CD4-positive, CD25-positive, alpha-beta regulatory T cell (primary cell): ENCODE results near the gene TLX2. TPM values are rescaled to one million over a fixed set of nuclear protein-coding genes. Genes with fewer than 3 reads are reported as not detected.
A peak's percentile ranks its signal among the peaks of the same experiment; 100 is the strongest.

Source experiments
- ATAC-seq, 2 donors: fragments of 150-1000 bp; cut with Tn5 transposase; one replicate each; pipeline ENCODE4 v1.10.0; 2021; ENCODE audit warnings: low read depth in 2 of 2, moderate number of reproducible peaks in 2 of 2, moderate library complexity in 1 of 2
- DNase-seq, 3 donors: peaks; one replicate each; pipeline versions ENCODE4 v3.0.0 to v3.0.0-alpha.2; 2012 to 2022; ENCODE audit warnings: mixed read lengths in 1 of 3
- H3K27ac ChIP-seq: one replicate; pipeline ENCODE4 v1.7.0; 2013; ENCODE audit warnings: mild to moderate bottlenecking, low read length; ENCODE audit not compliant: insufficient read depth, poor library complexity, severe bottlenecking
- H3K27me3 ChIP-seq: one replicate; pipeline ENCODE4 v1.7.0; 2013; ENCODE audit warnings: low read length; ENCODE audit not compliant: control insufficient read depth, insufficient read depth
- H3K36me3 ChIP-seq: one replicate; pipeline ENCODE4 v1.7.0; 2013; ENCODE audit warnings: mild to moderate bottlenecking, low read length, moderate library complexity; ENCODE audit not compliant: control insufficient read depth, insufficient read depth
- H3K4me1 ChIP-seq: 2 replicates; pipeline ENCODE4 v1.7.0; 2013; ENCODE audit warnings: mild to moderate bottlenecking, low read length; ENCODE audit not compliant: insufficient read depth, control insufficient read depth, poor library complexity, severe bottlenecking
- H3K4me3 ChIP-seq: one replicate; pipeline ENCODE4 v1.7.0; 2013; ENCODE audit warnings: low read depth, mild to moderate bottlenecking, low read length, moderate library complexity
- H3K9me3 ChIP-seq, 2 experiments: 1 replicate in 1 of 2; 2 replicates in 1 of 2; pipeline ENCODE4 v1.7.0; 2013; ENCODE audit warnings: low read length in 2 of 2, mild to moderate bottlenecking in 1 of 2, moderate library complexity in 1 of 2; ENCODE audit not compliant: control insufficient read depth in 2 of 2
- H3K27ac Mint-ChIP-seq, 3 donors: one replicate each; pipeline ENCODE4 v1.8.0; 2020 to 2022; ENCODE audit warnings: mild to moderate bottlenecking in 3 of 3, mixed read lengths in 3 of 3, moderate library complexity in 2 of 3
- H3K27me3 Mint-ChIP-seq: one replicate; pipeline ENCODE4 v1.8.0; 2022; ENCODE audit warnings: mild to moderate bottlenecking, mixed read lengths
- H3K36me3 Mint-ChIP-seq: one replicate; pipeline ENCODE4 v1.8.0; 2020; ENCODE audit warnings: mixed read lengths
- H3K4me1 Mint-ChIP-seq, 4 donors: one replicate each; pipeline ENCODE4 v1.8.0; 2020 to 2022; ENCODE audit warnings: mixed read lengths in 4 of 4, mild to moderate bottlenecking in 1 of 4
- H3K4me3 Mint-ChIP-seq, 4 donors: one replicate each; pipeline ENCODE4 v1.8.0; 2020 to 2022; ENCODE audit warnings: mild to moderate bottlenecking in 4 of 4, mixed read lengths in 4 of 4, moderate library complexity in 3 of 4
- H3K9me3 Mint-ChIP-seq, 7 donors: one replicate each; pipeline ENCODE4 v1.8.0; 2020 to 2022; ENCODE audit warnings: mixed read lengths in 7 of 7, mild to moderate bottlenecking in 3 of 7, moderate library complexity in 2 of 7
- polyA plus RNA-seq, 4 donors: library from polyadenylated mRNA; unstranded; fragments of 300-500 nt; fragmentation: Illumina TruSeq; gene quantifications; one replicate each; pipeline ENCODE4 v1.2.3, GENCODE V29; 2021
- total RNA-seq: library from RNA; stranded (reverse); gene quantifications from one replicate; pipeline ENCODE4 v1.2.3, GENCODE V29; 2022

TLX2 gene
- total and polyA plus RNA-seq, 5 donors from 2014 or later: 0.10 to 0.14 TPM; not detected in 3

DNA sequence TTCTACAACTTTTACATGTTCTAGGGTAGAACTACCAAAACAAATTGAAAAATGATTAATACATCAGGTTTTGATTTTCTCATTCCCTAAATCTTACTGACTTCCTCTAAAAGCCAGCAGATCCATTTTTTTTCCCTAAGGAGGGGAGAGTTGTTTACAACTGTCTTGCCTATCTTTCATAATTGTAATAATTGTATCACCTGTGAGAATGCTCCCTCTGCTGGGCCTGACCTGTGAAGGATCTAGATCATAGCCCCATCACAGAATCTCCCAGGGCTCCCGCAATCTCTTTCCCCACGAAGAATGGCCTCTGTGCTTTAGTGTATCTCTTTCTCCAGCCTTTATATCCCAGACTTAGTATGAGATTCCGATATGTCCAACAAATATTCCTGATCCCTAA, 30.4 kb downstream of the TLX2 start:
- Histone ChIP-seq H3K4me3 (no peak overlapping the region), H3K27ac (no peak overlapping the region), H3K4me1 (peaks cover 13% of the 10 kb centered on the region), H3K36me3 (no peaks in the 10 kb centered on the region), H3K9me3 (no peaks in the 10 kb centered on the region), H3K27me3 (peaks cover 30% of the 10 kb centered on the region)
- peaks cover 0 to 2% (median 0%) of the 10 kb centered on the region in 7 donors for H3K9me3 Mint-ChIP-seq
- H3K27ac Mint-ChIP-seq: no peak overlapping the region
- ATAC-seq: no peak
- H3K36me3 Mint-ChIP-seq: no peaks in the 10 kb centered on the region
- peaks cover 49% of the 10 kb centered on the region for H3K27me3 Mint-ChIP-seq
- H3K4me3 Mint-ChIP-seq: peak overlapping the region in 1 of 4 donors; percentile 40
- peak in 1 of 3 donors; percentile 35 for DNase-seq
- peaks cover 5 to 13% (median 7%) of the 10 kb centered on the region in 4 donors for H3K4me1 Mint-ChIP-seq

DNA sequence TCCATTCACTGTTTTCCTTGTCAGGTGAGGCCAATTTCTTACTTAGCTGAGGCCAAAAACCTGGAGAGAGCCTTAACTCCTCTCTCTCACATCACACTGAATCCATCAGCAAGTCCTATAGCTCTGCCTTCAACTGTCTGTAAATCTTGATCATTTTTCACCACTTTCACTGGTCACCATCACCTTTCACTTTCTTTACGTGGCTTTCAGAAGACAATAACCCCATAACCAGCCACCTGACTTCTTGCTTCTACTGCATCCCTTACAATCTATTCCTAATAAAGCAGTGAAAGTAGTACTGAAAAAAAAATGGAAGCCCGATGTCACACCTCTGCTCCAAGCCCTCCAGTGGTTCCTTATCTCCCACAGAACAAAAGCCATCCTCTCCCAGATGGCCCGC, 31.8 kb downstream of the TLX2 start:
- Mint-ChIP-seq H3K27me3 (peaks cover 58% of the 10 kb centered on the region), H3K4me3 (no peak overlapping the region), H3K9me3 (peaks cover 0 to 2% (median 0%) of the 10 kb centered on the region in 7 donors), H3K4me1 (peaks cover 5 to 14% (median 7%) of the 10 kb centered on the region in 4 donors), H3K36me3 (no peaks in the 10 kb centered on the region), H3K27ac (no peak overlapping the region)
- peaks cover 35% of the 10 kb centered on the region for H3K27me3 ChIP-seq
- H3K4me1 ChIP-seq: peaks cover 13% of the 10 kb centered on the region
- H3K27ac ChIP-seq: no peak overlapping the region
- ATAC-seq: no peak
- no peak for DNase-seq
- no peaks in the 10 kb centered on the region for H3K9me3 ChIP-seq
- H3K36me3 ChIP-seq: no peaks in the 10 kb centered on the region
- no peak overlapping the region for H3K4me3 ChIP-seq

DNA sequence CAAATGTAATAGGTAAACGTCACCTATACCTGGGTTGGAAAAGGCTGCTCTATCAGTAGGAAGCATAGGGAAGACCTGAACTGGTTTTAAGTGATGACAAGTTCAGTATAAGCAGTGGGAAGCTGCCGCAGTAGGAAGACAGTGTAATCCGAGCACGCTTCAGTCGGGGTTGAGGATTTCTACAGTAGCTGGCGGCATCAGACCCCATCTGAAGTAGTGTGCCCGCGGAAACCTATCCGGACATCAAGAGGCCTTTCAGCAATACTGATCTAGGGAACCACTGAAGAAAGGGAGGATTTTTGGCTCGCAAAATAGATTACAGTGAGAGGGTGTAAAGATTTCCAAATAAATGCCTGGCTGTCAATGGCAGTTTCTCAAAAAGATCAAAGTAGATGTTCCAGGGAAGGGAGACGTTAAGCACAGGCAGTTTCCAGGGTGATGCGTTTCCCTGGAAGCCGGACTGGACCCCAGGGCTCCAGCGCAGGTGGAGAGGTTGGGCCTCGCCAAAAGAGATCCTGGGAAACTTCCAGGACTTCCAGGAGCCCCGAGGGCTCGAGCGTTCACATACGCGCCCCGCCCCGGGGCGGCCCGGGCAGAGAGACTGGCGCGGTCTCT, 34.1 kb downstream of the TLX2 start:
- Mint-ChIP-seq H3K4me1 (peaks cover 5 to 18% (median 10%) of the 10 kb centered on the region in 4 donors), H3K36me3 (no peaks in the 10 kb centered on the region), H3K27ac (no peak overlapping the region), H3K4me3 (peak overlapping the region; percentile 42 to 86 (median 46)), H3K27me3 (peaks cover 68% of the 10 kb centered on the region), H3K9me3 (peaks cover 0 to 3% (median 0%) of the 10 kb centered on the region in 7 donors)
- Histone ChIP-seq H3K36me3 (no peaks in the 10 kb centered on the region), H3K4me3 (no peak overlapping the region), H3K27me3 (peaks cover 33% of the 10 kb centered on the region), H3K4me1 (peaks cover 13% of the 10 kb centered on the region), H3K9me3 (no peaks in the 10 kb centered on the region), H3K27ac (no peak overlapping the region)
- ATAC-seq (no peak), DNase-seq (no peak)

DNA sequence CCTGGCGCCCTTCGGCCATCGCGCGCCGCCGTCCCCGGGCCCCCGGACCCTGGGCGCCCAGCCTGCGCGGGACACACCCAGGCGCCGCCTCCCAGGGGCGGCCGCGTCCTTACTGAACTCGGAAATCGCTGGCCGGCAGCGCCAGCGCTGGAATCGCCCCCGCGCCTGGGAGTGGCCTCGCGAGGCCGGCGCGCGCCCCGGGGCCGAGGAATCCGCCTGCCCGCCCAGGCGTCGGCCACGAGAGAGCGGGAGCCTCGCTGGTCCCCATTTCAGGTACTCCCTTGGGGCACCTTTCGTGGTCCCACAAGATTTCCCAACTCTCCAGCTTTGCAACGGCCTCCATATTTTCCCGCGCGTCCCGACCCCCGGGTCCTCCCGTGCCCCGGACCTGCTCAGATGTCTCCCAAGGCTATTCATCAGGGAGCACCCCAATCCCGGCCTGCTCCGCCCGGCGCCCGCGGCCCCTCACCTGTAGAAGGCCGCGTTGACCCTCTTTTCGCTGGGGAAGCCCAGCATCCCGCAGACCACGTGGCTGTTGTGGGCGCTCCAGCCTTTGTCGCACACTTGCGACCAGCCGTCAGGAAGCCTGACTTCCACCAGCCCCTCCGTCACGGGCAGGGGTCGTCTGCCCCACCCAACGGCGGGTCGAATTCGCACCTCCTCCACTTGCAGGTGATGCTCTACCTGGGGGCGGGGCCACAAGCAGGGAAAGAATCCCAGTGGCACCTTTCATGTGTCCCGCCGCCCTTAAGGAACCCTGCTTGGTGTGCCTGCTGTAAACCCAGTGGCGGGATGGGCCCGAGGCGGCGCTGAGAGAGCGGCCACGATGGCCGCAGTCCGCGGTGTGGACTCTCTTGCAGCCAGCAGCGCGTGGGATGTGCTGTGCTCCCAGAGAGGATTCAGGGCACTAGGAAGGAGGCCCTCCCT, 34.9 kb downstream of the TLX2 start:
- Histone ChIP-seq H3K27me3 (peaks cover 33% of the 10 kb centered on the region), H3K36me3 (no peaks in the 10 kb centered on the region), H3K9me3 (no peaks in the 10 kb centered on the region), H3K4me3 (no peak overlapping the region), H3K27ac (no peak overlapping the region), H3K4me1 (peaks cover 19% of the 10 kb centered on the region)
- no peak overlapping the region for H3K27ac Mint-ChIP-seq
- H3K36me3 Mint-ChIP-seq: no peaks in the 10 kb centered on the region
- ATAC-seq (no peak), DNase-seq (no peak)
- peaks cover 0 to 3% (median 0%) of the 10 kb centered on the region in 7 donors for H3K9me3 Mint-ChIP-seq
- H3K4me3 Mint-ChIP-seq: peak overlapping the region; percentile 5 to 65 (median 26)
- peaks cover 68% of the 10 kb centered on the region for H3K27me3 Mint-ChIP-seq
- peaks cover 5 to 22% (median 10%) of the 10 kb centered on the region in 4 donors for H3K4me1 Mint-ChIP-seq

DNA sequence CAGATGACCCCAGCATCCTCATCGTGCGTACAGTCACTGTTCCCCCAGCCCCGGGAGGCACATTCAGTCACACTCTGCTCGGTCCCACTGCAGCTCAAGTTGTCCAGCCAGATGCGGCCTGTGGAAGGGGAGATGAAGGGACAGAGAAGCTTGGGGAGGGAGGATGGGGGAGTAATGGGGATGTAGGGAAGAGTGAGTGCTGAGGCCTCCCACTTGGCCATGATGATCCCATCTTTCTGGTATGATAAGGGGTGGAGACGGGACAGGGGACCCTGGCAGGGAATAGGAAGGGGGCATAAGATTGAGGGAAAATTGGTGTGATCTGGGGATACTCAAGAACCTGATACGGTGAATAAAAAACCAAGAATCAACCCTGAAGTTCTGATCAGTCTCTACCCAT, 36.0 kb downstream of the TLX2 start:
- DNase-seq (no peak), ATAC-seq (no peak)
- H3K27ac ChIP-seq: no peak overlapping the region
- peak overlapping the region in 3 of 4 donors; percentile 61 to 92 (median 65) for H3K4me3 Mint-ChIP-seq
- no peaks in the 10 kb centered on the region for H3K36me3 ChIP-seq
- no peaks in the 10 kb centered on the region for H3K36me3 Mint-ChIP-seq
- peaks cover 26% of the 10 kb centered on the region for H3K4me1 ChIP-seq
- no peaks in the 10 kb centered on the region for H3K9me3 ChIP-seq
- peaks cover 0 to 3% (median 0%) of the 10 kb centered on the region in 7 donors for H3K9me3 Mint-ChIP-seq
- no peak overlapping the region for H3K27ac Mint-ChIP-seq
- H3K27me3 Mint-ChIP-seq: peaks cover 62% of the 10 kb centered on the region
- H3K4me3 ChIP-seq: no peak overlapping the region
- H3K4me1 Mint-ChIP-seq: peaks cover 5 to 26% (median 10%) of the 10 kb centered on the region in 4 donors
- peaks cover 29% of the 10 kb centered on the region for H3K27me3 ChIP-seq

DNA sequence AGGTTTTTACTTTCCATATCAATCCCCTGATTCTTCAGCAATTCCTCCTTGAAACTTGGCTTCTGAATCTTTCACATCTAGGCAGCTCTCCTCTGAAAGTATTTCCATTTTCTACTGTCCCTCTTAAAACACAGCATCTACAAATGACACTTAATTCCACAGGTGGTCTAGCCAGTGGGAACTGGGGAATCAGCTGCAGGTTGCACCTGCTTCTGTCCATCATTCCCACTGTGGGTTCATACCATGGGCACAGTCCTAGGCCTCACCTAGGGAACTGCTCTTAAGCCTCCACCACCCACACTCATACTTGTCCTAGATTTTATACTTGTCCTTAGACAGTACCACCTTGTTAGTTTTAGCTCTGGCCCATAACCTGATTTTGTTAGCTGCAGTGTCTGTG, 37.3 kb downstream of the TLX2 start:
- peak overlapping the region in 1 of 3 donors; percentile 21 for H3K27ac Mint-ChIP-seq
- H3K4me3 Mint-ChIP-seq: peak overlapping the region in 2 of 4 donors; percentile 64 to 92
- no peaks in the 10 kb centered on the region for H3K36me3 ChIP-seq
- H3K27me3 Mint-ChIP-seq: peaks cover 51% of the 10 kb centered on the region
- ATAC-seq (no peak), DNase-seq (no peak)
- H3K4me1 Mint-ChIP-seq: peaks cover 5 to 39% (median 10%) of the 10 kb centered on the region in 4 donors
- H3K9me3 Mint-ChIP-seq: peaks cover 0 to 3% (median 0%) of the 10 kb centered on the region in 7 donors
- no peak overlapping the region for H3K4me3 ChIP-seq
- no peak overlapping the region for H3K27ac ChIP-seq
- no peaks in the 10 kb centered on the region for H3K36me3 Mint-ChIP-seq
- peaks cover 39% of the 10 kb centered on the region for H3K4me1 ChIP-seq
- no peaks in the 10 kb centered on the region for H3K9me3 ChIP-seq
- H3K27me3 ChIP-seq: peaks cover 27% of the 10 kb centered on the region

DNA sequence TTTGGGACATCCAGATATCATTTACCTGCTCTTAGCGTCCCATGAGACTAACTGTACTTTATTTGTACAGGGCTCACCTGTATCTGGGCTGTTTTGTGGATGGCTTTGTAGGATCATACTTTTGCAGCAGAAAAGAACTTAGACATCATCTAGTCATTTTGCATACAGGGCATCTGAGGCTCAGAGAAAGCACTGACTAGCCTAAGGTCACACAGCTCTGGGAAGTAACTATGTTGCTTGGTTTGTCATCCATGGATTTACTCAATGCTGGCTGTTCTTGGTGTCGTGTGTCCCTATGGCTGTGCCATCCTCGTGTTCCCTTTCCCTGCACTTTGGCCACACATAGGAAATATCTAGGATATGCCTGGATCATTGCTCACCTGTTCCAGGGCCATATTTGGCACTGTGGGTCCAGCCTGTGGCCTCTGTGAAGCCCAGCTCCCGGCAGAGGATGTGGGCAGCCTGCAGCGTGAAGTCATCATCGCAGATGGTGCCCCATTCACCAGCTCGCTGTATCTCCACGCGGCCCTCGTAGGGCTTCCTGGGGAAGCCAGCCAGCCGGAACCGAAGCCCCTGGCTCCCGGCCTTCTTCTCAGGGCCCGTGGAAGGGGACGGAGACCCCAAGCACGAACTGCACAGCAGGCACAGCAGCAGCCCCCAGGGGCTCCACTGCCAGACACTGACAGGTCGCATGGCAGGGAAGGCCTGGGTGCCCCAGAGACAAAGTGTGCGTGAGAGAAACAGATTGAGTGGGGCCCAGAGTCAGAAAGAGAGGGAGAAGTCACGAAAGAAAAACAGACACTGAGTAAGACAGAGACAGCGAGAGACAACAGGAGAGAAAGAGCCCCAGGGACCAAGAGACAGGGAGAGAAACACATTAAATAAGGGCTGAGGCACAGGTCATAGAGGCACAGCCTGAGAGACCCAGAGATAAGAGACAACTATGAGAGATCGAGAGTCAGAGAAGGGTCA, 38.0 kb downstream of the TLX2 start:
- Histone ChIP-seq H3K27me3 (peaks cover 25% of the 10 kb centered on the region), H3K27ac (no peak overlapping the region), H3K36me3 (peaks cover 6% of the 10 kb centered on the region), H3K9me3 (no peaks in the 10 kb centered on the region), H3K4me3 (no peak overlapping the region), H3K4me1 (peaks cover 42% of the 10 kb centered on the region)
- peaks cover 48% of the 10 kb centered on the region for H3K27me3 Mint-ChIP-seq
- ATAC-seq (no peak), DNase-seq (no peak)
- peak overlapping the region; percentile 61 to 92 (median 74) for H3K4me3 Mint-ChIP-seq
- H3K27ac Mint-ChIP-seq: peak overlapping the region in 2 of 3 donors; percentile 86 to 91
- peaks cover 0 to 3% (median 0%) of the 10 kb centered on the region in 7 donors for H3K9me3 Mint-ChIP-seq
- H3K36me3 Mint-ChIP-seq: no peaks in the 10 kb centered on the region
- H3K4me1 Mint-ChIP-seq: peaks cover 5 to 44% (median 13%) of the 10 kb centered on the region in 4 donors
